ENCODE results near the gene NRXN3. TPM values are rescaled to one million over a fixed set of nuclear protein-coding genes. Genes with fewer than 3 reads are reported as not detected.

Gene NRXN3
- total and polyA plus RNA-seq, 11 donors, result 0.19 to 2.2 (median 1.1) TPM

- no peaks in the 10 kb centered on the region for H3K9me3 ChIP-seq
- no peaks in the 10 kb centered on the region for H3K36me3 ChIP-seq
- peaks cover 0 to 11% (median 0%) of the 10 kb centered on the region in 9 donors for H3K27me3 ChIP-seq
- no peaks in the 10 kb centered on the region for H3K4me1 ChIP-seq
- ATAC-seq (no peak), DNase-seq (no peak)
- no peak overlapping the region for H3K27ac ChIP-seq
- intact Hi-C loops (cut with DNase I), result no loop called here
- 66 to 70% (median 68%) methylated on average over 7 of the region's 7 CpGs for WGBS, 4 donors
- TF ChIP-seq, protein P1, sequence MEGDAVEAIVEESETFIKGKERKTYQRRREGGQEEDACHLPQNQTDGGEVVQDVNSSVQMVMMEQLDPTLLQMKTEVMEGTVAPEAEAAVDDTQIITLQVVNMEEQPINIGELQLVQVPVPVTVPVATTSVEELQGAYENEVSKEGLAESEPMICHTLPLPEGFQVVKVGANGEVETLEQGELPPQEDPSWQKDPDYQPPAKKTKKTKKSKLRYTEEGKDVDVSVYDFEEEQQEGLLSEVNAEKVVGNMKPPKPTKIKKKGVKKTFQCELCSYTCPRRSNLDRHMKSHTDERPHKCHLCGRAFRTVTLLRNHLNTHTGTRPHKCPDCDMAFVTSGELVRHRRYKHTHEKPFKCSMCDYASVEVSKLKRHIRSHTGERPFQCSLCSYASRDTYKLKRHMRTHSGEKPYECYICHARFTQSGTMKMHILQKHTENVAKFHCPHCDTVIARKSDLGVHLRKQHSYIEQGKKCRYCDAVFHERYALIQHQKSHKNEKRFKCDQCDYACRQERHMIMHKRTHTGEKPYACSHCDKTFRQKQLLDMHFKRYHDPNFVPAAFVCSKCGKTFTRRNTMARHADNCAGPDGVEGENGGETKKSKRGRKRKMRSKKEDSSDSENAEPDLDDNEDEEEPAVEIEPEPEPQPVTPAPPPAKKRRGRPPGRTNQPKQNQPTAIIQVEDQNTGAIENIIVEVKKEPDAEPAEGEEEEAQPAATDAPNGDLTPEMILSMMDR (IDR thresholded peaks at IDR 0.05), result no peak
- no peak for TF ChIP-seq POLR2A (IDR thresholded peaks at IDR 0.05)
- no peak overlapping the region for H3K4me3 ChIP-seq
These were observed 26.6 kb upstream of the NRXN3 start for GRCh38 chr14:78143489-78144145.

DNA sequence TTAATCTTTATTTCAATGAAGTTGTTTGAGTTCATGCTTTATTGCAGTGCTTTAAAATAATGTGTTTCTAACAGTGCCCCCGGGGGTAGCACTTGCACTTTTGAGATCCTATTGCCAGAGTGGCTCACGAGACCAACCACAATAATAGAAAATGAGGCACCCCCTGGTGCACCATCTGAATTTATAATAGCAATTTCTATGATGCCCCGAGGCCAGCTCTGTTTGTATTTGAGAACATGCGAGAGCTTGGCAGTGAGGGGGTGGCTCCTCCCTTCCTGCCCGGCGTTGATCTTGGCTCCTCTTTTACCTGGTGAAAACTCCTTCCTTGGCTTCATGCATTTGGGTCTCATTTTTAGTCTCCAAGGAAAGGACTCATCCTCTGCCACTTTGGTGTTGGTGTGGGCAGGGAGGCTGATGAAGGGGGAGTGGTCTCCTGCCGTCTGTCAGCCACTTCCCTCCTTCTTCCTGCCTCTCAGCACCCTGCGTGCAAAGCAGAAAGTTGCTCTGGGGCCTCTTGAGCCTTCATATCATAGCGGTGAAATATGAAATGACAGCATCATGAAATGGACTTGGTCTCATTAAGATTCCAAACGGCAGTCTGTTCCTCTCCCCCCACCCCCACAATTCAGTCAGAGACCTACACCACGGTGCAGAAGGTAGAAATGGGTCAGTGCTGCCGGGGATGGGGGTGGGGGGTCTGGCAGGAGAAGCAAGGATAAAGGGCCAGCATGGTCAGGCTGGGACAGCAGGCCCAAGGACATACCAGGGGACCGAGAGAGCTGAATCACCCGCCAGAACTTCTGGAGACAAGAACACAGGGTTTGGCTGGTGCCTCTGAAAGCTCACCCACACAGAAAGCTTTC lies 17.7 kb upstream of the NRXN3 start:
- H3K27ac ChIP-seq, result no peak overlapping the region
- WGBS, 4 donors, result 44 to 52% (median 49%) methylated on average over 12 to 14 of the region's 14 CpGs
- no peak for TF ChIP-seq POLR2A (IDR thresholded peaks at IDR 0.05)
- TF ChIP-seq, protein P1 (IDR thresholded peaks at IDR 0.05), result no peak
- H3K27me3 ChIP-seq, result peaks cover 0 to 22% (median 0%) of the 10 kb centered on the region in 9 donors
- intact Hi-C loops (cut with DNase I), result loop anchor here in 4 of 10 donors (10.0 kb wide), 2 partner anchors 128 to 288 kb away; no protein-coding TSS in a partner anchor
- no peaks in the 10 kb centered on the region for H3K4me1 ChIP-seq
- ATAC-seq, result peak in 1 of 4 donors; percentile 16
- no peaks in the 10 kb centered on the region for H3K36me3 ChIP-seq
- H3K4me3 ChIP-seq, result no peak overlapping the region
- no peak for DNase-seq
- no peaks in the 10 kb centered on the region for H3K9me3 ChIP-seq

DNA sequence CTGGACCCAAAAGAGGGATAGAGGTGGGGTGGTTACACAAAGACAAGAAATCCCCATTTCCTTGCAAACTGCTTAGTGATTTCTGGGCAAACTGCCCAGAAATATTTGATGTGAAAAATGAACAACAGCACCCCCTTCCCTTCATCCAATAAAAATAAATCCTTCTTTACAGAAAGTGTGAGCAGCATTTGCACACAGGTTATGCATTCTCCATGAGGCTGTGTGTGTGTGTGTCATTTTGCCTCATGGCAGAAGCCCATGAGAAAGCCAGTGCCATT lies 17.2 kb upstream of the NRXN3 start:
- Histone ChIP-seq H3K27me3 (peaks cover 0 to 22% (median 0%) of the 10 kb centered on the region in 9 donors), H3K4me1 (no peaks in the 10 kb centered on the region), H3K36me3 (no peaks in the 10 kb centered on the region), H3K4me3 (no peak overlapping the region), H3K9me3 (no peaks in the 10 kb centered on the region), H3K27ac (no peak overlapping the region)
- DNase-seq (no peak), ATAC-seq (no peak)
- intact Hi-C loops (cut with DNase I), result loop anchor here in 4 of 10 donors (10.0 kb wide), 2 partner anchors 128 to 288 kb away; no protein-coding TSS in a partner anchor
- TF ChIP-seq, protein P1 (IDR thresholded peaks at IDR 0.05), result peak in 3 of 12 donors; percentile 12 to 24 (median 13)
- TF ChIP-seq POLR2A (IDR thresholded peaks at IDR 0.05), result no peak

- DNase-seq (no peak), ATAC-seq (no peak)
- H3K4me3 ChIP-seq, result no peak overlapping the region
- no peaks in the 10 kb centered on the region for H3K4me1 ChIP-seq
- H3K27me3 ChIP-seq, result peaks cover 0 to 16% (median 0%) of the 10 kb centered on the region in 9 donors
- TF ChIP-seq, protein P1 (IDR thresholded peaks at IDR 0.05), result no peak
- TF ChIP-seq POLR2A (IDR thresholded peaks at IDR 0.05), result no peak
- 35 to 58% (median 42%) methylated on average over 2 of the region's 2 CpGs for WGBS, 4 donors
- no peaks in the 10 kb centered on the region for H3K9me3 ChIP-seq
- no peaks in the 10 kb centered on the region for H3K36me3 ChIP-seq
- intact Hi-C loops (cut with DNase I), result loop anchor here in 4 of 10 donors (10.0 kb wide), 2 partner anchors 130 to 290 kb away; no protein-coding TSS in a partner anchor
- H3K27ac ChIP-seq, result no peak overlapping the region
These were observed 15.3 kb upstream of the NRXN3 start for GRCh38 chr14:78154827-78155226.

Measured in heart left ventricle (tissue), 16 donors.